ENCODE data around the gene ERBB4. TPM values are rescaled to one million over a fixed set of nuclear protein-coding genes. Genes with fewer than 3 reads are reported as not detected.
A peak's percentile ranks its signal among the peaks of the same experiment; 100 is the strongest.

ERBB4 gene
- total RNA-seq (2022) (not detected in 2 replicates), Bru-seq, nascent RNA (percentile 2 among the genes with signal in this experiment), BruChase-seq, experiment 1, labeled RNA remaining after a 6-hour chase (percentile 7 among the genes with signal in this experiment), BruChase-seq, experiment 2, labeled RNA remaining after a 2-hour chase (percentile 6 among the genes with signal in this experiment)
- long read RNA-seq, result 0 reads

- peak within 1 kb of the TSS; percentile 70 for H3K4me3 Mint-ChIP-seq (ENCODE audit: unreplicated experiment)
- H3K9me3 Mint-ChIP-seq (ENCODE audit: unreplicated experiment), result no peaks in the 10 kb centered on the region
- H3K27ac Mint-ChIP-seq (ENCODE audit: low read depth, unreplicated experiment), result no peak within 1 kb of the TSS
- intact Hi-C loops (cut with micrococcal nuclease), result no loop called here
- H3K27me3 Mint-ChIP-seq (ENCODE audit: insufficient read depth, unreplicated experiment), result peaks cover 97% of the 10 kb centered on the region
- POLR2A ChIA-PET, result no interaction called here
- CTCF ChIA-PET, result interaction anchor here (0.8 kb wide), 1 partner anchor 1452 kb away, joined by 4 read pairs; no protein-coding TSS in a partner anchor
- H3K4me1 Mint-ChIP-seq (ENCODE audit: insufficient read depth, unreplicated experiment), result peaks cover 12% of the 10 kb centered on the region
- BruUV-seq (replicated peaks), result no TSS peak
- no peak for DNase-seq (ENCODE audit: unreplicated experiment)
- H3K36me3 Mint-ChIP-seq (ENCODE audit: insufficient read depth, unreplicated experiment), result no peaks in the 10 kb centered on the region
- TF ChIP-seq CTCF (IDR thresholded peaks at IDR 0.05; ENCODE audit: unreplicated experiment), result no peak
These were observed at the start of gene ERBB4 for GRCh38 chr2:212538305-212539071. ERBB4 (minus strand) TSS chr2:212538802; CDS start chr2:212538530, 272 bp downstream.

- no peaks in the 10 kb centered on the region for H3K36me3 Mint-ChIP-seq (ENCODE audit: insufficient read depth, unreplicated experiment)
- no peak for DNase-seq (ENCODE audit: unreplicated experiment)
- no peak for TF ChIP-seq CTCF (IDR thresholded peaks at IDR 0.05; ENCODE audit: unreplicated experiment)
- no TSS peak for BruUV-seq (replicated peaks)
- H3K27me3 Mint-ChIP-seq (ENCODE audit: insufficient read depth, unreplicated experiment), result peaks cover 13% of the 10 kb centered on the region
- peaks cover 26% of the 10 kb centered on the region for H3K9me3 Mint-ChIP-seq (ENCODE audit: unreplicated experiment)
- CTCF ChIA-PET, result no interaction called here
- no peak overlapping the region for H3K4me3 Mint-ChIP-seq (ENCODE audit: unreplicated experiment)
- POLR2A ChIA-PET, result interaction anchor here (0.7 kb wide), 1 partner anchor 1560 kb away, joined by 3 read pairs; no protein-coding TSS in a partner anchor
- intact Hi-C loops (cut with micrococcal nuclease), result no loop called here
- no peaks in the 10 kb centered on the region for H3K4me1 Mint-ChIP-seq (ENCODE audit: insufficient read depth, unreplicated experiment)
- no peak overlapping the region for H3K27ac Mint-ChIP-seq (ENCODE audit: low read depth, unreplicated experiment)
These were observed 41.5 kb upstream of the ERBB4 start for GRCh38 chr2:212580117-212580516.

- DNase-seq (ENCODE audit: unreplicated experiment), result no peak
- H3K9me3 Mint-ChIP-seq (ENCODE audit: unreplicated experiment), result no peaks in the 10 kb centered on the region
- peaks cover 79% of the 10 kb centered on the region for H3K27me3 Mint-ChIP-seq (ENCODE audit: insufficient read depth, unreplicated experiment)
- no peak overlapping the region for H3K27ac Mint-ChIP-seq (ENCODE audit: low read depth, unreplicated experiment)
- no peaks in the 10 kb centered on the region for H3K4me1 Mint-ChIP-seq (ENCODE audit: insufficient read depth, unreplicated experiment)
- H3K36me3 Mint-ChIP-seq (ENCODE audit: insufficient read depth, unreplicated experiment), result no peaks in the 10 kb centered on the region
- no peak overlapping the region for H3K4me3 Mint-ChIP-seq (ENCODE audit: unreplicated experiment)
- intact Hi-C loops (cut with micrococcal nuclease), result no loop called here
- BruUV-seq (replicated peaks), result no TSS peak
- ChIA-PET CTCF (interaction anchor here (2.2 kb wide), 1 partner anchor 11 kb away, joined by 10 read pairs; no protein-coding TSS in a partner anchor), POLR2A (no interaction called here)
- TF ChIP-seq CTCF (IDR thresholded peaks at IDR 0.05; ENCODE audit: unreplicated experiment), result no peak
These were observed 17.7 kb upstream of the ERBB4 start for GRCh38 chr2:212556296-212556695.

GRCh38 chr2:212554233-212554632 is 15.6 kb upstream of the ERBB4 start:
- no TSS peak for BruUV-seq (replicated peaks)
- H3K4me3 Mint-ChIP-seq (ENCODE audit: unreplicated experiment), result no peak overlapping the region
- intact Hi-C loops (cut with micrococcal nuclease), result no loop called here
- H3K27ac Mint-ChIP-seq (ENCODE audit: low read depth, unreplicated experiment), result no peak overlapping the region
- no peaks in the 10 kb centered on the region for H3K4me1 Mint-ChIP-seq (ENCODE audit: insufficient read depth, unreplicated experiment)
- peaks cover 68% of the 10 kb centered on the region for H3K27me3 Mint-ChIP-seq (ENCODE audit: insufficient read depth, unreplicated experiment)
- DNase-seq (ENCODE audit: unreplicated experiment), result no peak
- no peaks in the 10 kb centered on the region for H3K9me3 Mint-ChIP-seq (ENCODE audit: unreplicated experiment)
- H3K36me3 Mint-ChIP-seq (ENCODE audit: insufficient read depth, unreplicated experiment), result no peaks in the 10 kb centered on the region
- no peak for TF ChIP-seq CTCF (IDR thresholded peaks at IDR 0.05; ENCODE audit: unreplicated experiment)
- ChIA-PET POLR2A (no interaction called here), CTCF (interaction anchor here (0.9 to 2.4 kb wide), 2 partner anchors 42 to 808 kb away, joined by 3 to 8 read pairs; no protein-coding TSS in a partner anchor)
